T-helper 1 cell treated with Interleukin-12 subunit alpha and Interleukin-12 subunit beta and Interleukin-4 antibody, amounts not matched to agents 30 μg/mL and 1 μg/mL, for 36 hours (primary cell): ENCODE data around the gene ZFYVE28.

Experiments
- H3K27ac Mint-ChIP-seq: one replicate; pipeline ENCODE4 v1.8.0; 2021; ENCODE audit warnings: mild to moderate bottlenecking, mixed read lengths
- H3K27me3 Mint-ChIP-seq: one replicate; pipeline ENCODE4 v1.8.0; 2021; ENCODE audit warnings: low read depth, mixed read lengths
- H3K36me3 Mint-ChIP-seq: one replicate; pipeline ENCODE4 v1.8.0; 2021; ENCODE audit warnings: low read depth, mixed read lengths
- H3K4me1 Mint-ChIP-seq: one replicate; pipeline ENCODE4 v1.8.0; 2021; ENCODE audit warnings: low read depth, mixed read lengths
- H3K4me3 Mint-ChIP-seq: one replicate; pipeline ENCODE4 v1.8.0; 2021; ENCODE audit warnings: mild to moderate bottlenecking, moderate library complexity, mixed read lengths
- H3K9me3 Mint-ChIP-seq: one replicate; pipeline ENCODE4 v1.8.0; 2021; ENCODE audit warnings: mixed read lengths

Gene ZFYVE28

GRCh38 chr4:2340272-2341061 lies 78.0 kb downstream of the ZFYVE28 start:
- peaks cover 4% of the 10 kb centered on the region for H3K36me3 Mint-ChIP-seq
- peaks cover 4% of the 10 kb centered on the region for H3K27me3 Mint-ChIP-seq

GRCh38 chr4:2339458-2340271 lies 78.8 kb downstream of the ZFYVE28 start:
- Mint-ChIP-seq H3K4me1 (no peaks in the 10 kb centered on the region), H3K4me3 (no peak overlapping the region), H3K27ac (no peak overlapping the region), H3K9me3 (no peaks in the 10 kb centered on the region), H3K27me3 (peaks cover 4% of the 10 kb centered on the region), H3K36me3 (peaks cover 4% of the 10 kb centered on the region)

More at GRCh38 chr4:2340272-2341061, 78.0 kb downstream of the ZFYVE28 start:
- no peaks in the 10 kb centered on the region for H3K4me1 Mint-ChIP-seq
- H3K9me3 Mint-ChIP-seq = no peaks in the 10 kb centered on the region
- no peak overlapping the region for H3K4me3 Mint-ChIP-seq
- no peak overlapping the region for H3K27ac Mint-ChIP-seq

- H3K9me3 Mint-ChIP-seq = no peaks in the 10 kb centered on the region
- no peak overlapping the region for H3K4me3 Mint-ChIP-seq
- H3K36me3 Mint-ChIP-seq = peaks cover 4% of the 10 kb centered on the region
- H3K4me1 Mint-ChIP-seq = no peaks in the 10 kb centered on the region
- no peak overlapping the region for H3K27ac Mint-ChIP-seq
- peaks cover 3% of the 10 kb centered on the region for H3K27me3 Mint-ChIP-seq
These were observed 79.5 kb downstream of the ZFYVE28 start for GRCh38 chr4:2338754-2339457.

GRCh38 chr4:2337896-2338295 lies 80.5 kb downstream of the ZFYVE28 start:
- Mint-ChIP-seq H3K9me3 (no peaks in the 10 kb centered on the region), H3K27me3 (no peaks in the 10 kb centered on the region)

GRCh38 chr4:2337131-2337723 lies 81.2 kb downstream of the ZFYVE28 start:
- no peaks in the 10 kb centered on the region for H3K4me1 Mint-ChIP-seq
- no peaks in the 10 kb centered on the region for H3K9me3 Mint-ChIP-seq
- H3K4me3 Mint-ChIP-seq = no peak overlapping the region
- H3K27ac Mint-ChIP-seq = no peak overlapping the region
- no peaks in the 10 kb centered on the region for H3K27me3 Mint-ChIP-seq
- H3K36me3 Mint-ChIP-seq = peaks cover 4% of the 10 kb centered on the region

More at GRCh38 chr4:2337896-2338295, 80.5 kb downstream of the ZFYVE28 start:
- peaks cover 4% of the 10 kb centered on the region for H3K36me3 Mint-ChIP-seq
- H3K4me1 Mint-ChIP-seq = no peaks in the 10 kb centered on the region
- H3K4me3 Mint-ChIP-seq = no peak overlapping the region
- H3K27ac Mint-ChIP-seq = no peak overlapping the region

- Mint-ChIP-seq H3K9me3 (no peaks in the 10 kb centered on the region), H3K36me3 (peaks cover 4% of the 10 kb centered on the region), H3K4me3 (no peak overlapping the region), H3K27ac (no peak overlapping the region), H3K27me3 (no peaks in the 10 kb centered on the region), H3K4me1 (no peaks in the 10 kb centered on the region)
These were observed 81.8 kb downstream of the ZFYVE28 start for GRCh38 chr4:2336659-2337058.

- H3K27ac Mint-ChIP-seq = no peak overlapping the region
- H3K4me1 Mint-ChIP-seq = no peaks in the 10 kb centered on the region
- no peaks in the 10 kb centered on the region for H3K9me3 Mint-ChIP-seq
- no peaks in the 10 kb centered on the region for H3K27me3 Mint-ChIP-seq
- H3K36me3 Mint-ChIP-seq = peaks cover 4% of the 10 kb centered on the region
- H3K4me3 Mint-ChIP-seq = no peak overlapping the region
These were observed 82.7 kb downstream of the ZFYVE28 start for GRCh38 chr4:2335729-2336101.

GRCh38 chr4:2334826-2335728 lies 83.4 kb downstream of the ZFYVE28 start:
- H3K4me3 Mint-ChIP-seq = no peak overlapping the region
- H3K27me3 Mint-ChIP-seq = no peaks in the 10 kb centered on the region
- H3K27ac Mint-ChIP-seq = no peak overlapping the region
- H3K36me3 Mint-ChIP-seq = peaks cover 4% of the 10 kb centered on the region
- no peaks in the 10 kb centered on the region for H3K9me3 Mint-ChIP-seq
- H3K4me1 Mint-ChIP-seq = no peaks in the 10 kb centered on the region

- no peak overlapping the region for H3K27ac Mint-ChIP-seq
- no peaks in the 10 kb centered on the region for H3K27me3 Mint-ChIP-seq
- peaks cover 1% of the 10 kb centered on the region for H3K36me3 Mint-ChIP-seq
- peaks cover 2% of the 10 kb centered on the region for H3K9me3 Mint-ChIP-seq
- H3K4me3 Mint-ChIP-seq = no peak overlapping the region
- no peaks in the 10 kb centered on the region for H3K4me1 Mint-ChIP-seq
These were observed 84.4 kb downstream of the ZFYVE28 start for GRCh38 chr4:2333916-2334644.

GRCh38 chr4:2333356-2333841 lies 85.0 kb downstream of the ZFYVE28 start:
- Mint-ChIP-seq H3K4me1 (no peaks in the 10 kb centered on the region), H3K36me3 (peaks cover 5% of the 10 kb centered on the region), H3K27ac (no peak overlapping the region), H3K9me3 (peaks cover 8% of the 10 kb centered on the region), H3K4me3 (no peak overlapping the region), H3K27me3 (peaks cover 3% of the 10 kb centered on the region)

- H3K9me3 Mint-ChIP-seq = peaks cover 12% of the 10 kb centered on the region
- no peak overlapping the region for H3K27ac Mint-ChIP-seq
- no peak overlapping the region for H3K4me3 Mint-ChIP-seq
- H3K4me1 Mint-ChIP-seq = no peaks in the 10 kb centered on the region
- peaks cover 3% of the 10 kb centered on the region for H3K27me3 Mint-ChIP-seq
- peaks cover 8% of the 10 kb centered on the region for H3K36me3 Mint-ChIP-seq
These were observed 85.5 kb downstream of the ZFYVE28 start for GRCh38 chr4:2332976-2333319.

GRCh38 chr4:2332201-2332975 lies 86.1 kb downstream of the ZFYVE28 start:
- H3K4me1 Mint-ChIP-seq = no peaks in the 10 kb centered on the region
- H3K9me3 Mint-ChIP-seq = peaks cover 17% of the 10 kb centered on the region
- peaks cover 11% of the 10 kb centered on the region for H3K36me3 Mint-ChIP-seq
- H3K4me3 Mint-ChIP-seq = no peak overlapping the region
- H3K27me3 Mint-ChIP-seq = peaks cover 3% of the 10 kb centered on the region
- H3K27ac Mint-ChIP-seq = no peak overlapping the region
